Parathyroid adenoma (tissue), 2 donors: ENCODE data around the gene NKG7.

Experiments used
- H2AFZ ChIP-seq: fragments of 300-600 bp; sonication (generic); one replicate; pipeline ENCODE4 v1.7.0; 2017; ENCODE audit warnings: antibody characterized with exemption, mild to moderate bottlenecking
- H3K27ac ChIP-seq: fragments of 300-600 bp; sonication (generic); one replicate; pipeline ENCODE4 v1.7.0; 2017
- H3K27me3 ChIP-seq: fragments of 300-600 bp; sonication (generic); one replicate; pipeline ENCODE4 v1.7.0; 2017; ENCODE audit warnings: low read length; ENCODE audit not compliant: control insufficient read depth, insufficient read depth
- H3K36me3 ChIP-seq: fragments of 300-600 bp; sonication (generic); one replicate; pipeline ENCODE4 v1.7.0; 2017; ENCODE audit warnings: low read length; ENCODE audit not compliant: control insufficient read depth, insufficient read depth
- H3K4me1 ChIP-seq: fragments of 300-600 bp; sonication (generic); one replicate; pipeline ENCODE4 v1.7.0; 2017; ENCODE audit warnings: control low read depth
- H3K4me2 ChIP-seq: fragments of 300-600 bp; sonication (generic); one replicate; pipeline ENCODE4 v1.7.0; 2017; ENCODE audit warnings: low read length
- H3K4me3 ChIP-seq: fragments of 300-600 bp; sonication (generic); one replicate; pipeline ENCODE4 v1.7.0; 2017; ENCODE audit warnings: low read depth, low read length
- H3K79me2 ChIP-seq: fragments of 300-600 bp; sonication (generic); one replicate; pipeline ENCODE4 v1.7.0; 2017; ENCODE audit warnings: control low read depth
- H3K9ac ChIP-seq: fragments of 300-600 bp; sonication (generic); one replicate; pipeline ENCODE4 v1.7.0; 2017; ENCODE audit warnings: mild to moderate bottlenecking
- H3K9me3 ChIP-seq: fragments of 300-600 bp; sonication (generic); one replicate; pipeline ENCODE4 v1.7.0; 2017; ENCODE audit warnings: low read length; ENCODE audit not compliant: control insufficient read depth
- CTCF ChIP-seq: fragments of 300-600 bp; sonication (generic); IDR thresholded peaks from one replicate; pipeline ENCODE4 v1.7.0; 2017; ENCODE audit warnings: antibody characterized with exemption, mild to moderate bottlenecking
- donor health status: primary hyperparathyroidism.

NKG7 gene

GRCh38 chr19:51339687-51340656, 32.5 kb downstream of the NKG7 start:
- Histone ChIP-seq H3K27me3 (no peaks in the 10 kb centered on the region), H3K4me3 (peak overlapping the region; percentile 72), H3K4me1 (peaks cover 12% of the 10 kb centered on the region), H3K79me2 (no peaks in the 10 kb centered on the region), H3K9ac (no peak overlapping the region), H3K4me2 (peak overlapping the region; percentile 77), H3K36me3 (no peaks in the 10 kb centered on the region), H2AFZ (peak overlapping the region; percentile 81), H3K27ac (peak overlapping the region; percentile 56), H3K9me3 (no peaks in the 10 kb centered on the region)
- peak; percentile 17 for TF ChIP-seq CTCF

GRCh38 chr19:51339313-51339686, 33.2 kb downstream of the NKG7 start:
- Histone ChIP-seq H3K9ac (no peak overlapping the region), H3K27ac (peak overlapping the region; percentile 56), H3K36me3 (no peaks in the 10 kb centered on the region), H3K27me3 (no peaks in the 10 kb centered on the region), H3K4me3 (peak overlapping the region; percentile 72), H3K9me3 (no peaks in the 10 kb centered on the region), H2AFZ (peak overlapping the region; percentile 77), H3K4me2 (peak overlapping the region; percentile 77), H3K79me2 (no peaks in the 10 kb centered on the region), H3K4me1 (peaks cover 12% of the 10 kb centered on the region)
- TF ChIP-seq CTCF = no peak

GRCh38 chr19:51338563-51339312, 33.7 kb downstream of the NKG7 start:
- Histone ChIP-seq H3K27me3 (no peaks in the 10 kb centered on the region), H3K36me3 (no peaks in the 10 kb centered on the region), H3K4me1 (peaks cover 12% of the 10 kb centered on the region), H2AFZ (peak overlapping the region; percentile 77), H3K4me3 (peak overlapping the region; percentile 72), H3K9me3 (no peaks in the 10 kb centered on the region), H3K27ac (peak overlapping the region; percentile 56), H3K4me2 (peak overlapping the region; percentile 77), H3K9ac (no peak overlapping the region), H3K79me2 (no peaks in the 10 kb centered on the region)
- peak; percentile 96 for TF ChIP-seq CTCF

GRCh38 chr19:51337861-51338562, 34.4 kb downstream of the NKG7 start:
- Histone ChIP-seq H3K9me3 (no peaks in the 10 kb centered on the region), H3K4me3 (no peak overlapping the region), H3K27ac (no peak overlapping the region), H2AFZ (peak overlapping the region; percentile 77), H3K9ac (no peak overlapping the region), H3K79me2 (no peaks in the 10 kb centered on the region), H3K4me1 (peaks cover 12% of the 10 kb centered on the region), H3K27me3 (no peaks in the 10 kb centered on the region), H3K4me2 (no peak overlapping the region), H3K36me3 (no peaks in the 10 kb centered on the region)
- TF ChIP-seq CTCF = no peak
